GM12872 (cell line): Measurements from ENCODE around the gene WDHD1.

Experiments used
- TF ChIP-seq, protein P1 (sequence below): IDR thresholded peaks from 3 replicates; pipeline ENCODE4 v1.5.1; 2011; ENCODE audit warnings: low read depth, mild to moderate bottlenecking, low read length, moderate library complexity; ENCODE audit not compliant: insufficient read depth

Gene WDHD1

DNA sequence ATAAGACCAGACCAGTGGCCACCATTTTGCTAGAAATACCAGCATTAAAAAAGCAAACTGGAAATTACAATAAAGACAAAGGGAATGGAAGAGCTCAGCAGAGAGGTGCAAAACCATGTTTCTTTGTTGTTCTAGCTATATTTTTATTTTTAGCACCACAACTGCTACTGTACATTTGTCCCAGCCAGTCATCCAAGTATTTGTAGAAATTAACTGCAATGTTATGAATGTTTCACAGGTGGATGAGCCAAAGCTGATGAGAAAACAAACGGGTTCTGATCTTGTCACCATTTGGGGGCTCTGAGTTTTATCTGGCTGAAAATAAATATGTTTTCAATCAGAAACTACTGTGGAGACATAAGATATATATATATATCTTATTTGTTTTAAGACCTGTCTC lies 99.3 kb downstream of the WDHD1 start:
- TF ChIP-seq, protein P1, sequence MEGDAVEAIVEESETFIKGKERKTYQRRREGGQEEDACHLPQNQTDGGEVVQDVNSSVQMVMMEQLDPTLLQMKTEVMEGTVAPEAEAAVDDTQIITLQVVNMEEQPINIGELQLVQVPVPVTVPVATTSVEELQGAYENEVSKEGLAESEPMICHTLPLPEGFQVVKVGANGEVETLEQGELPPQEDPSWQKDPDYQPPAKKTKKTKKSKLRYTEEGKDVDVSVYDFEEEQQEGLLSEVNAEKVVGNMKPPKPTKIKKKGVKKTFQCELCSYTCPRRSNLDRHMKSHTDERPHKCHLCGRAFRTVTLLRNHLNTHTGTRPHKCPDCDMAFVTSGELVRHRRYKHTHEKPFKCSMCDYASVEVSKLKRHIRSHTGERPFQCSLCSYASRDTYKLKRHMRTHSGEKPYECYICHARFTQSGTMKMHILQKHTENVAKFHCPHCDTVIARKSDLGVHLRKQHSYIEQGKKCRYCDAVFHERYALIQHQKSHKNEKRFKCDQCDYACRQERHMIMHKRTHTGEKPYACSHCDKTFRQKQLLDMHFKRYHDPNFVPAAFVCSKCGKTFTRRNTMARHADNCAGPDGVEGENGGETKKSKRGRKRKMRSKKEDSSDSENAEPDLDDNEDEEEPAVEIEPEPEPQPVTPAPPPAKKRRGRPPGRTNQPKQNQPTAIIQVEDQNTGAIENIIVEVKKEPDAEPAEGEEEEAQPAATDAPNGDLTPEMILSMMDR, result no peak

DNA sequence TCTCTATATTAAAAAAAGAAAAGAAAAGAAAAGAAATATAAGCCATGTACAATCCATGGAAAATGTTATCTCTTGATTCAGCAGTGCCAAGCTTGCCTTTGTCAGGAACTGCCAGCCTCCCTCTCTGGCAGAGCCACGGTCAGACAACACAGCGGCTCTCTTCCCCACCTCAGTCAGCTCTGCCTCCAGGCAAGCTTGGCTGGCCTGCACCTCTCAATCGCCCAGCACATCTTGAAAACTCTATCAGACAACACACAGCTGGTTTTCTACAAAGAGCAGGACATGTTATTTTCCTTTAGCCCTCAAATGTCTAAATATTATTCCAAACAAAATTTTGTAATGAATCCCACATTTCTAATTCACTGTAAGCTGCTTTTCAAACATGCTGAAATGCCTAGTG lies 104.3 kb downstream of the WDHD1 start:
- TF ChIP-seq, protein P1, result no peak

DNA sequence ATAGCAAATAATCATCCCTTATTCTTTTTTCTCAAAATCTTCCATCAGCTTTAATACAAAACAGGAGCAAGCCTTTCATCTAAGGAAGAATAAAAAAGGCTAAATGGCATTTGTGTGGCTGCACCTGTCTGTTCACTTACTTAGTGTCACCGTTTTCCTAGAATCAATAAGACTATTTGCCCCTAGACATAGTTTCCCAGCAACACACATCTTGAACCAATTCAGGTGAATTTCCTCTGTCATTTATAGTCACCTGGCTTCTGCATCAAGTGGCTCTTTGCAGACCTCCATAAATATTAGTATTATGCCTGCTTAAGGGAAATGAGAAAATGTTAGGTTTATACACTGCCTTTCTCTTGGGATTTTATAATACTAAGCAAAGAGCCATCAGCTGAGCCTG lies 106.8 kb downstream of the WDHD1 start:
- TF ChIP-seq, protein P1, result no peak

DNA sequence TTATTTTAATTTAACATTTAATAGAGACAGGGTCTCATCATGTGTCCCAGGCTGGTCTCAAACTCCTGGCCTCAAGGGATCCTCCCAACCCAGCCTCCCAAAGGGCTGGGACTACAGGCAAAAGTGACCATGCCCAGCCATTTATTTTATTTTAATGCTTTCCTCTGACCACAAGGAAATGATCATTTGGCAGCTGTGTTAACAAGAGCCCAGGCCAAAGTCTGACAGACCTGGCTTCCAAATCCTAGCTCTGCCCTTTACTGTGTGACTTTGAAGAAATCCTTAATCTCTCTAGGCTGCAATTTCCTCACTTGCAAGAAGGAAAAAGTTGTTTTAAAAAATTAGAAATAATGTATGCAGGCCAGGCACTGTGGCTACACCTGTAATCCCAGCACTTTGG lies 107.6 kb downstream of the WDHD1 start:
- TF ChIP-seq, protein P1, result no peak

DNA sequence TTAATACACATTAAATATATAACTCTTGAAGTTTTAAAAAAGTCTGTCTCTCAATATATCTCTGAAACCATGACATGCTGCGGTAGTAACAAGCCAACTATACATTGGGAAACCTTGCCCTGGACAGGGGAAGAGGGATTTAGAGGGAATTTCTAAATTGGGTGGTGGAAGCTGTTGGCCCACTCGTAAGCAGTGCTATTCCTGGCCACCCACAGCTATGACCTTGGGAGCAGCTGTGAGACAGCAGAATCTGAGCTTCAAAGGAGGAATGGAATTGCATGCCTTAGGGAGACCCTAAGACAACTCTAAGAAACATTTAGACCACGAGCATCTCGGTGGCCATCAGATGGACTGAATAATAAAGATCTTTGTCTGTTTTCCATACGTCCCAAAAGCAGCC lies 108.5 kb downstream of the WDHD1 start:
- TF ChIP-seq, protein P1, result no peak

DNA sequence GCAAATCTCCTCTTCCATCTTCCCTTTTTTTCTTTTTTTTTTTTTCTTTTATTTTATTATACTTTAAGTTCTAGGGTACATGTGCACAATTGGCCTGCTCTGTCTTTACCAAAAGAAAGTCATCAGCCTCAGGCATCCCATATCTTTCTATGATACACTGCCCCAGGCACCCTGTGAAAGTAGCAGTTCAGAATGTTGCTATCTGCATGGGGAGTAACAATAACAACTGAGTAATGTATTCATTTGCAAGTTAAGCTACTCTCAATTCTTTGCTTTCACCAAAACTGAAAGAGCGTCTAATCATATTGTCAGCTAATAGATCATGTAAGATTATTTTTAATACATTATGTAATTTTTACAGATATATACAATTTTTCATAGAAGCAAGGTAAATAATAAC lies 110.8 kb downstream of the WDHD1 start:
- TF ChIP-seq, protein P1, result no peak

DNA sequence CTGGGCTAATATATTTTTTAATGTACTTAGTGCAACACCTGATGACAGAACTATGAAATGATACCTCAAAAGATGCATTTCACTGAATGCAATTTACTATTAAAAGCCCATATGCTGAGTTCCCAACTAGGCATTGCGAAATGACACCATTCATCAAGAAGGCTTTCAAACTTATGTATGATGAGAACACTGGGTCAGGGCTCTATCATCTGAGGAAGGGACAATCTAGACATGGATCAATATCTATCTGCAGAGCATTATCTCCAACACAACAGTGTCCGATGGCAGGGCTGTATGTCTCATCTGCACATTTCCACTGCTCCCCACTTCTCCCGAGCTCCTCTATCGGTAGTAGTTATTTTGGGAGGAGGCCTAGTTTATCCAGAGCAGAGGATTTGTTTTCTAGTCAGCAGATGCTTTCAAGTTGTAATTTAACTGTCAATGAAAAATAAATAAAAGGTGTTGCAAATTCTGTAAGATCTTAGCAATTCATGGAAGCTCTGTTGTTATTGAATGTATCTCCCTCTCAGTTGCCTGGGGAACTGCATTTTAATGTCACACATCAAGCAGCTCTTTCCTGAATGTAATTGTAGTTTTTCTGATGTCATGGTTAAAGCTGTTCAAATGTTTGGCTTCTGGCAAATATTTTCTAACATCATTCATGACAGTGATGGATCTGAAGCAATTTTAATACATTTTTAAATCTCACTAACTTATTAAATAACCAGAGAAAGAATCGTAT lies 116.9 kb downstream of the WDHD1 start:
- TF ChIP-seq, protein P1, result no peak
